BJ (cell line): Measurements from ENCODE around the gene CABP7. TPM values are rescaled to one million over a fixed set of nuclear protein-coding genes. Genes with fewer than 3 reads are reported as not detected.

Experiments used
- CTCF ChIA-PET: fragments of 350-600 bp; formaldehyde crosslinking; extraction: SDS; loops from one replicate; lab custom pipeline; 2021; ENCODE audit warnings: antibody characterized with exemption, inconsistent platforms; lab: Yijun Ruan, JAX
- POLR2A ChIA-PET: fragments of 300-600 bp; sonication (Branson Sonifier 250); formaldehyde crosslinking; extraction: SDS; loops from one replicate; lab custom pipeline; 2021; ENCODE audit warnings: antibody characterized with exemption; lab: Charles Lee
- DNase-seq: peaks from one replicate; pipeline ENCODE4 v3.0.0-alpha.2; 2011; ENCODE audit warnings: low read depth
- H3K27me3 ChIP-seq: 2 replicates; pipeline ENCODE4 v1.6.0; 2011; ENCODE audit warnings: low read length; ENCODE audit not compliant: control insufficient read depth, insufficient read depth
- H3K36me3 ChIP-seq: 2 replicates; pipeline ENCODE4 v1.5.1; 2011; ENCODE audit warnings: low read length; ENCODE audit not compliant: control insufficient read depth, insufficient read depth
- H3K4me3 ChIP-seq: 2 replicates; pipeline ENCODE4 v1.5.1; 2011; ENCODE audit warnings: low read depth, mild to moderate bottlenecking, control low read depth, low read length
- polyA plus RNA-seq: library from polyadenylated mRNA; depleted of rRNA; stranded (reverse); fragments of >200 nt; gene quantifications from 2 replicates; pipeline ENCODE4 v1.2.3, GENCODE V29; 2011
- TF ChIP-seq, protein P1 (sequence below): IDR thresholded peaks from 2 replicates; pipeline ENCODE4 v1.5.1; 2011; ENCODE audit warnings: low read depth, mild to moderate bottlenecking, control low read depth, inconsistent platforms, low read length, moderate library complexity; ENCODE audit not compliant: insufficient read depth

The CABP7 gene
- polyA plus RNA-seq, 1 experiment: 0.02 TPM

DNA sequence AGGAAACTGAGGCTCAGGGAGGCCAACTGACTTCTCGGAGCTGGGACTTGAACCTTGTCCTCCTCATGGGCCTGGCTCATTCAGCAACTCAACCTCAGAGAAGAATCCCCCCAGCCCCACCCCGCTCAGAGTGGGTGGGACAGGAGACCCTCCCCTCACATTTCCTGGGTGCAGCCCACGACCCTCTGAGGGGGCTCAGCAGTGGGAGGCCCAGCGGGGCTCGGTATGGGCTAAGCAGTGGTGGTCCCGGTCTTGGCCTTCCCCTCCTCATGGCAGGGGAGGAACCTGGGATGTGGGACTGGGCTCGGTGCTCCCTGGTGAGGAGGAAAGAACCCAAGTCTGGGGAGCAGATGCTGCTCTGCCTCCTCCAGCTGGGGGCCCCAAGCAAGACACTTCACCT, 14.2 kb upstream of the CABP7 start:
- ChIA-PET CTCF (interaction anchor here (1.3 to 1.4 kb wide), 2 partner anchors 10 to 16 kb away, joined by 3 to 4 read pairs; no protein-coding TSS in a partner anchor), POLR2A (no interaction called here)
- Histone ChIP-seq H3K27me3 (peaks cover under 1% of the 10 kb centered on the region; the same call in 1 of the 2 replicates), H3K36me3 (no peaks in the 10 kb centered on the region), H3K4me3 (no peak overlapping the region)
- no peak for DNase-seq
- TF ChIP-seq, protein P1, sequence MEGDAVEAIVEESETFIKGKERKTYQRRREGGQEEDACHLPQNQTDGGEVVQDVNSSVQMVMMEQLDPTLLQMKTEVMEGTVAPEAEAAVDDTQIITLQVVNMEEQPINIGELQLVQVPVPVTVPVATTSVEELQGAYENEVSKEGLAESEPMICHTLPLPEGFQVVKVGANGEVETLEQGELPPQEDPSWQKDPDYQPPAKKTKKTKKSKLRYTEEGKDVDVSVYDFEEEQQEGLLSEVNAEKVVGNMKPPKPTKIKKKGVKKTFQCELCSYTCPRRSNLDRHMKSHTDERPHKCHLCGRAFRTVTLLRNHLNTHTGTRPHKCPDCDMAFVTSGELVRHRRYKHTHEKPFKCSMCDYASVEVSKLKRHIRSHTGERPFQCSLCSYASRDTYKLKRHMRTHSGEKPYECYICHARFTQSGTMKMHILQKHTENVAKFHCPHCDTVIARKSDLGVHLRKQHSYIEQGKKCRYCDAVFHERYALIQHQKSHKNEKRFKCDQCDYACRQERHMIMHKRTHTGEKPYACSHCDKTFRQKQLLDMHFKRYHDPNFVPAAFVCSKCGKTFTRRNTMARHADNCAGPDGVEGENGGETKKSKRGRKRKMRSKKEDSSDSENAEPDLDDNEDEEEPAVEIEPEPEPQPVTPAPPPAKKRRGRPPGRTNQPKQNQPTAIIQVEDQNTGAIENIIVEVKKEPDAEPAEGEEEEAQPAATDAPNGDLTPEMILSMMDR: no peak

DNA sequence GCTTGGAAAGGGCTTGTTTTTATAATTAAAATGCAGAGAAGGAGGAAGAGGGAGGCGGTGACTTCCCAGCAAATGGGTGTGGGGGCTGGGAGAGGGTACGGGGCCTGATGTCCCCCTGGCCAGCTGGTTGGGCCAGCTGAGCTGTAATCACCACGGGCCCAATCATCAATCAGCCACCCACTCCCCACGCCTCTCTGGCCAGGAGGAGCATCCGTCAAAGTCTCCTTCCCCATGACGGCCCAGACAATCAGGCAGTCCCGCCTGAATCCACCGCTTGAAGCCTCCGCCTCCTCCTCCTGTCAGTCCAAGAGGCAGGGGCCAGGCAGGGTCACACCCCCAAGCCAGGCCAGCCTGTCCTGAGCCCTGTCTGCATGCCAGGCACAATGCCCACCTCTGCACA, 13.3 kb upstream of the CABP7 start:
- ChIA-PET POLR2A (no interaction called here), CTCF (interaction anchor here (1.3 to 1.4 kb wide), 2 partner anchors 9 to 17 kb away, joined by 3 to 4 read pairs; no protein-coding TSS in a partner anchor)
- TF ChIP-seq, protein P1: no peak
- no peak for DNase-seq
- no peak overlapping the region for H3K4me3 ChIP-seq
- peaks cover 2% of the 10 kb centered on the region; the same call in 1 of the 2 replicates for H3K27me3 ChIP-seq
- H3K36me3 ChIP-seq: no peaks in the 10 kb centered on the region

DNA sequence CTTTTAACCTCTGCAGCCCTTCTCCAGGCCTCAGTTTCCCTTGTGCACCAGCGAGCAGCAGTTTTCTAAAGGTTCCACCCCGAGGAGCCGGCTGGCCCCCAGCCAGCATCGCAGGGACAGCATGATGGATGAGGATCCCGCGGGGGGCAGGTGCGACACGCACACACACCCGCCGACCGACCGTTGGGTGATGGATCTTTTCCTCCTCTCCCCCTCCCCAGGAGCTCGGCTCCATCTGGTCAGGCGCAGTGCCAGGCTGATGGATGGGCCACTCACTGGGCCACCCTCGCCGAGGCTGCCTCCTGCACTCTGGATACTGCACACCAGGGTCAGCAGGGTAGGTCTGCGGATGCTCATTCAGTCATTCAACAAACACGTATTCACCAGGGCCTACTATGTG, 12.8 kb upstream of the CABP7 start:
- ChIA-PET POLR2A (no interaction called here), CTCF (interaction anchor here (1.3 kb wide), 1 partner anchor 8 kb away, joined by 4 read pairs; no protein-coding TSS in a partner anchor)
- Histone ChIP-seq H3K36me3 (no peaks in the 10 kb centered on the region), H3K4me3 (no peak overlapping the region), H3K27me3 (peaks cover 2% of the 10 kb centered on the region; the same call in 1 of the 2 replicates)
- TF ChIP-seq, protein P1: no peak
- no peak for DNase-seq

DNA sequence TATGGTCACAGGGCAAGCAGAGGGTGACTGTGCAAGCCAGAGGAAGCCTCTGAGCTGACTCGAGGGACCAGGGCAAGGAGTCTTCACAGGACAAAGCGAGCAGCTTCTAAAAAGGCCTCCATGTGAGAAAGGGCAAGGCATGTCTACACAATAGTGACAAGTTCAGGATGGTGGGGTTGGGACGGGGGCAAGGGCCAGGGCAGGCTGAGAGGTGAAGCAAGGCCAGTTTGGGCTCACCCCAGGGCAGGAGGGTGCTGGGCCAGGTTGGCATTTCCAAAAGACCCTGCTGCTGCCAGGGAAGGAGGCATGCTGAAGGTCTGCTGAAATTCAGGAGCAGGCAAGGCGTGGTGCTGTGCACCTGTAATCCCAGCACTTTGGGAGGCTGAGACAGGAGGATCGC, 12.3 kb upstream of the CABP7 start:
- TF ChIP-seq, protein P1: no peak
- H3K4me3 ChIP-seq: no peak overlapping the region
- ChIA-PET CTCF (no interaction called here), POLR2A (no interaction called here)
- peaks cover 2% of the 10 kb centered on the region; the same call in 1 of the 2 replicates for H3K27me3 ChIP-seq
- DNase-seq: no peak
- no peaks in the 10 kb centered on the region for H3K36me3 ChIP-seq

DNA sequence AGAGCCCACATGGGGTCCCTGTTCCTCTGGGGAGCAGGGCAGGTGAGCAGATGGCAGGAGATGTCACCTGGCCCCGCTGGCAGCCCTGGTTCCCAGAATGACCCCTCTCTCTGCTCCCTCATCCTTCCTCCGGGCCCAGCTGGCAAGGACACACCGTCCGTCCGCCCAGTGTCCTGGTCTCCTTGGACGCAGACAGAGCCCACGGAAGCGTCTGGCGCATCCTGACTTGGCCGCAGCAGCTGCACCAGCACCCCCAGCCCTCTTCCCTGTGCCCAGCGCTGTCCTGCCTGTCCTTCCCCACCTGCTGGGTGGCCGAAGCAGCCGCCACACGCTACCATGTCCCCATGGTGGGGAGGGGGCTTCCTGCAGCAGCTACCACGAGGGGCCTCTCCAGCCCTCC, 9.6 kb upstream of the CABP7 start:
- TF ChIP-seq, protein P1: no peak
- DNase-seq: no peak
- Histone ChIP-seq H3K4me3 (no peak overlapping the region), H3K36me3 (no peaks in the 10 kb centered on the region), H3K27me3 (peaks cover 9% of the 10 kb centered on the region)
- CTCF ChIA-PET: interaction anchor here (1.6 kb wide), 1 partner anchor 378 kb away, joined by 3 read pairs; no protein-coding TSS in a partner anchor
- POLR2A ChIA-PET: no interaction called here
